GM19452 (cell line): ENCODE results near the gene GPR135.

Experiments used
- ATAC-seq: cut with Tn5 transposase; IDR thresholded peaks from one replicate; pipeline ENCODE4 v1.9.1; 2021; ENCODE audit not compliant: unreplicated experiment

The GPR135 gene

GRCh38 chr14:59424341-59425071, 40.7 kb downstream of the GPR135 start:
- ATAC-seq: no peak

DNA sequence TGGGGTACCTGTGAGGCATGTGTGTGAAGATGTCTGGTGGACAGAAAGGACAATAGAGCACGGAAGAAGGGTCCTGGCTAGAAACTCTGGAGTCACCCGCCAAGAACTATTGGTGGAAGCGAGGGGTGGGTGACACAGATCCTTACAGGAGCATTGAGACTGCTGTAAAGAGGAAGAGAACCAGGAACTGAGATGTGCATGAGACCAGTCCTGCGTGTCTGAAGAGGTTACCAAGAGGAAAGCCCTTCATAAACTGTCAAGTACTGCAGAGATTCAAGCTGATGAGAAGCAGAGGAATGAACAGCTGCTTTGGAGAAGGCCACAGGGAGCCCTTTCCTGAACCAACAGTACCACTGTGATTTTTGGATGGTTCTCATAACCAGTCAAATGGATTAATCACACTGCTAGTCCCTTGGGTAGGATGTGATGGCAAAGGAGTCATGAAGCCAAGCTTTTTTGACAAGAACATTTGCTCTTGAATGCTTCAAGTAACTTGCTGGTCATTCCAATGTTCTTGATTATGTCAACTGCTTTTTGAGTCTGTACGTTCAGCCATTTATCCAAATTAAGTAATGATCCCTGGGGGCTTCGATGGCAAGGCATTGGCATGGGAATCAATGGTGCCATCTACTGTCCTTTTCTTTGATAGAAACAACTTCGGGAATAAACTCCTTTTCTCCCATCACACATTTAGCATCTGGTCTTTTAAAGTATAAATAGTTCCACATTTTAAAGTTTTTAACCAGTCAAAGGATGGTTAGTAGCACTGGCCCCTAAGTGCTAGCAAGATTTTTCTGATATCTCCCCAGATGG, 42.9 kb downstream of the GPR135 start:
- no peak for ATAC-seq

DNA sequence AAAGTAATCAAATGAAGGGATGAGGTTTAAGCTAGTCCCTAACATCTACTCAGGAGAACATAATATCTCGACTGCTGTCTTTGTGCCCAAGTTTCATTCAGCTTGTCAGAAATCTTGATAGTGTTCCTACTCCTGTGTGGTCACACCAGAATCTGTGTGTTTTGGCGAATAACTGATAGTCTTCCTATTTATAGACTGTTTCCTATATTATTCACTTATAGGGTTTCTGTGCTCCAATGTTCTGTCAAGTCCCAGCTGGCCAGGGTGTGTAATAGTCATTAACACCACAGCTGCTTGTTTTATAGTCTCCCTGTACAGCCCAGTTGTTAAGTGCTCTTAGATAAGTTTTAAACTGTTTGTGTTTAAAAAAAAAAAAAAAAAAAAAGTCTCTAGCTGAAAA, 45.9 kb downstream of the GPR135 start:
- ATAC-seq: no peak

DNA sequence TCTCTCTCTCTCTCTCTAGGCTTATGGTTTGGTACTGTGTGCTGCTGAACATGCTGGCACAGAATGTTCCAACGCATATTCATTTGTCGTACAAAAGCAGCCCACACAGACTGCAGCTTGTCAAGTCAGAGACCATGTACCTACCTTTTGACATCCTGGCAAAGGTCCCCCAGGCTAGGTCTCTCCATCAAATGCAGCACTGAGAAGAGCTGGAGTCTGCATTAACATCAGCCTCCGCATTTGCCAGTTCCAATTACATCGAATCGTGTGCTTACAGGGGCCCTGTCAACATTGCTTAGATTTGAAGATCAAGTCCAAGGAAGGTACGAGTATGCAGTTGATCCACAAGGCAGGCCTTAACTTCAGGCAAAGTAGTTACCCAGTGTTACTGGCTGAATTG, 47.9 kb downstream of the GPR135 start:
- ATAC-seq: no peak

GRCh38 chr14:59415836-59416602, 49.2 kb downstream of the GPR135 start:
- no peak for ATAC-seq
